OCI-M1 (cell line): ENCODE measurements around the gene TBC1D3B.
"Not testable (repeated sequence)": the region's sequence is repeated elsewhere in the genome, so short reads cannot be mapped to it uniquely, and the experiment has no call there.

Experiments used
- DNase-seq: peaks from one replicate; lab custom pipeline; 2025; lab: John Stamatoyannopoulos, UW

Gene TBC1D3B

DNA sequence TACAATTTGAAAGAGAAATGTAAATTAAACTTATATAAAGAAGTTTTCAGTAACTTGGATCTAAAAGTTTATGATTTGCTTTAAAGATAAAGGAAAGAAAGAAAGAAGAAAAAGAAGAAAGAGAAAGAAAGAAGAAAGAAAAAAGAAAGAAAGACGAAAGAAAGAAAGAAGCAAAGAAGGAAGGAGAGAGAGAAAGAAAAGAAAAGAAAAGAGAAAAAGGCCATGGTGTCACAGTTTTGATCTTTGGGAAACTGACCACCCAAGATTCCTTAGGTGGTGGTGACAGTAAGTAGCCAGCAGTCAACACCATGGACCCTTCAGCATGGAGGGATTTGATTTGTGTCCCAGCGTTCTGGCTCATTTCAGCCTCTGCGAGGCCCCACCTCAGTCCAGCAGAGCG is 24.7 kb upstream of the TBC1D3B start:
- DNase-seq, result not testable (repeated sequence)

DNA sequence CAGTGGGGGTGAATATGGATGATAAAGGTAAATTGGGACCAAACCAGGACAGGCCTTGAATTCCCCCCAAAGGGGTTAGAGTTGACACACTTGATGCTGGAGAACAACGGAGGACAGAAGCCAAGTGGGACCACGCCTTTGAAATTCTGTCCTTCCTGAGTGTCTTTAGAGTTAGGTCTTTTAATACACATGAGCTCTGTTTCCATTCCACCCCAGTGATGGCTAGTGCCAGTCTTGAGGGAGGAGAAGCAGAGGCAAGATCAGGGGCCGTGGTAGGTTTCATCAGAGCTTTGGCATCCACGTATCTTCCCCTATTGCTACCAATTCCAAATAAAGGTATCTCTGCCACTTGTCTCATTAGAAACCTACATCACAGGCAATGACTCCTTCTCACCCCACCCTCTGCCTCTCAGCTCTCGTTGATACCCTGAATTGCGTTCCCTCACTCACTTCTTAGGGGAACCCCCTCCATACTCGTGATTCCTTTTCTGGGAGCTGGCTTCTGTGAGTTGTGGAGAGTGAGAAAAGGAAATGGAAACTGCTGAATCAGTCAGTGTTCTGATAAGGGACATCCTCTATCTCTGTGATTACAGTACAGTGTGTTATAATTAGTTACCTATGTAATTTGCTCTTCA is 22.5 kb upstream of the TBC1D3B start:
- peak; percentile 42 for DNase-seq

DNA sequence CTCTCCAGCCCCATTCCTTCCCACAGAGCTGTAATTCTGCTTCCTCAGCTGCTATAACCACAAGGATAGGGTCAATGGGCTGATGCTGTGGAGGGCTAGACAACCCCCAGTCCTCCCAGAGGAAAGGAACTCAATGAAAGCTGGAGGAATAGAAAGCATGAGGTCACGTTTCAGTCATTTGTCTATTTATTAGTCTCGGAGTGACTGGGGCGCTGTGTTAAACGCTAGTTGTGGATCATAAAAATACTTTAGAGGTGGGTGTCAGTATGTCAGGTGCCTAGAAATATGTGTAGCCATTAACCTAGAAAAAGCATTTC is 20.9 kb upstream of the TBC1D3B start:
- no peak for DNase-seq

DNA sequence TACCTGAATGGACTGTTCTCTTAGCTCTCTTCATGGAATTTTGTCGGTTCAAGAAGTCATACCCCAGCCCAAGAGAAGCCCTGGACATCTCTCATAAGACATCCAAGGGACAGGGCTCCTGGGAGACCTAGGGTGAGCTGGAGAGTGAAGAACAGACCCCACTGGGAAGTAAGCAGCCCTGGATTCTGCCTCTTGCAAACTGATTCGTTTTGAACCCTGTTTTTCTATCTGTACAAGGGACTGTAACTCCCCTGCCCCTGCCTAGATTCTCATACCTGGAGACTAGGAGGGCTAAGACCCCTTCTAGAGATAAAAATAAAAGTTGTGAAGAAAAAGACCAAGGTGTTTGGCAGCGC is 19.7 kb upstream of the TBC1D3B start:
- DNase-seq, result no peak

DNA sequence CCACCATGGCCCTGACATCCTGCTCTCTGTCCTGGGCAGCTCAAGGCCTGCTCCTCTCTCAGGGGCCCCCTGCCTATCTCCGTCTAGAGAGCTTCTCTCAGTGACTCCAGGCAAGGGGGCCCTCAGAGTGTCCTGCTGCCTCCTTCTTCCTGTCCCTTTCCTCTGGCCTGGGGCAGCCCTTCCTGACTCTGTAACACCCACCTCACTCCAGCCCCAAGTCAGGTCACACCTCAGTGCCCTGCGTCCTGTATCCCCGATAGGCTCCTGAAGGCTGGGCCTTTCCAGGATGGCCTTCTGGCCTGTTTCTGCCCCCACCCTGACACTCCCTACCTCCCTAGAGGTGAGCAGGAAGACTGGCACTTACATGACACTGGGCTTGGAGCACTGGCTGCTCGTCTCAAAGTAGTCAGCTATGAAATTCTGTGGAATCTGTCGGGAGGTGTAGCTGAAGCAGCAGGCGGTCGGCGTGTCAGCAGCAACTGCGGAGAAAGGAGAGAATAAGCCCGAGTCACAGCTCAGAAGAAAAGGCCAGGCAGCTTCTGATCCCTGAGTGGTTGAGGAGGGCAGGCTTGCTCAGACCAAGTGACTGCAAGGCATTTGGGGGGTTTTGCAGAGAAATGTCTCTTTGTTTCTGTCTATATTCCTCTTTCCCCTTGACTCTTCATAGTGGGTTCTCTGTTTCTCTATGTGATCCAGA is 19.1 kb upstream of the TBC1D3B start:
- no peak for DNase-seq

DNA sequence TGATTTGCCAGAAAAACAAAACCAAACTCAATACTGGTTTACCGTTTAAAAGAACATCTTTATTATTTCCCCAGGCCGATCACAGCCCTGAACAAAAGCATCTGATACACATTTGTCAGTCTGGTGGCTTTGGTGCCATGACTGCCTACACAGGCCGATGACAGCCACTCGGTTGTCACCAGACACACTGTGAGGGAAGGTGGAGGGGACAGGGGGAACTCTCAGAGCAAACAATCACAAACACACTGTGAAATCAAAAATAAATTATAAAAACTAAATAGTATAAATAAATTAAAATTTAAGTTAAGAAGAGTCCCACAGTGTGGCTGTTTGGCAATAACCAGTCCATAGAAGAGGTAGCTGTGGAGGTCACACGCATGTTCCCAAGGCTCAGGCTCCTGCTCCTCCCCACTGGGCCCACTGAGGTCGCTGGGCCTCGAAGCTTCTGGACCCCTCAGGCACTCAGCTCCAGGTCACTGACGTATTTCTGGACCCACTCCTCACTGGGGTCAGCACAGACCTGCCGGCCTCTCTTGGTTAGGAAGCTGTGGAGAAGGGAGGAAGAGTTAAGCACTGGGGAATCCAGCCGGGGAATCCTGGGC is 18.5 kb upstream of the TBC1D3B start:
- DNase-seq, result not testable (repeated sequence)

DNA sequence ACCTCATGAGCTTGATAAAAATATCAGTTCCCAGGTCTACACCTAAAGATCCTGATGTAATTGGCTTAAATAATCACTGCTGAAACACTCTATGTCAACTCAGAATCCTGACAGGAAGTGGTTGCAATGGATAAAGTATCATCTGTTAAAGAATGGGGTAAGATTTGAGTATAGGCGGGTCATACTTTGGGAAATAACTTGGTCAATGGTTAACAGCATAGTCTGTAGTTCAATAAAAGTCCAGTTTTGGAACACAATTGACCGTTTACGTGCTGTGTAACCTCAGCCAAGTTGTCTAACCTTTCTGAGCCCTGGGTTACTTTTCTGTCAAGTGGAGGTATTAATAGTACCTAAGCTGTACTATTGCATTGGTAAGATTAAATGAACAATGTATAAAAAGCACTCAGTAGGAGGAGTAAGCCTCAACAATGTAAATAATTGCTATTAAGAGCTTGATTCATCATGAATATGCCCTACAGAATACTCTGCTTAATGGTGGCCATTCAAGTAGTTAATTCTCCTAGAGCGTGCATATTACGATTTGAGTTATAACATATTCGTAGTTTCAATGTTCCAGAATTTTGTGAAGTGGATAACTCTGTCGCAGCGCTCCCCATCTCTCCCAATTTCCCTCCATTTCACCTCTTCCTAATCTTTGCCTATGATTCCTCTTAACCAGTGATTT is 17.9 kb upstream of the TBC1D3B start:
- DNase-seq, result not testable (repeated sequence)

DNA sequence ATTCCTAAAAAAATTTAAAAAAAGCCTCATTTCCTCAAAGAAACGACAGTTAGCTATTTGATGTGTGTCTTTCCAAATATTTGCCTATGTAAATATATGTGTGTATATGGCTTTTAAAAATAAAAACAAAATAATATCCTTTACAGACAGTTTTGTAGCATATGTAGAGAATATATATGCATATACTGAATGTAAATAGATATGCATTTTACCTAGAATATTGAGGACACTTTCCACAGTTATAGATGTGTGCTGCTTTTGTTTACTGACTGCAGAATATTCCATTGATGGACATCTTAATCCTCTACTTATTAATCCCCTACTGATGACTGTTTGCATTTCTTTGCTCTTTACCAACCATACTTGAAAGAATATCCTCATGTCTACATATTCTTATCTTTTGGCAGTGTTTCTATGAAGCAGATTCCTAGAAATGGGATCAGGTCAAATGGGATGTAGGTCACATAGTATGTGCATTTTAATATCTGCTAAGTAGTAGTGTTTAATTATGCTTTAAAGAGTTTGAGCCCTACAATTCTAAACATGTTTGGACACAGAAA is 16.9 kb upstream of the TBC1D3B start:
- no peak for DNase-seq

DNA sequence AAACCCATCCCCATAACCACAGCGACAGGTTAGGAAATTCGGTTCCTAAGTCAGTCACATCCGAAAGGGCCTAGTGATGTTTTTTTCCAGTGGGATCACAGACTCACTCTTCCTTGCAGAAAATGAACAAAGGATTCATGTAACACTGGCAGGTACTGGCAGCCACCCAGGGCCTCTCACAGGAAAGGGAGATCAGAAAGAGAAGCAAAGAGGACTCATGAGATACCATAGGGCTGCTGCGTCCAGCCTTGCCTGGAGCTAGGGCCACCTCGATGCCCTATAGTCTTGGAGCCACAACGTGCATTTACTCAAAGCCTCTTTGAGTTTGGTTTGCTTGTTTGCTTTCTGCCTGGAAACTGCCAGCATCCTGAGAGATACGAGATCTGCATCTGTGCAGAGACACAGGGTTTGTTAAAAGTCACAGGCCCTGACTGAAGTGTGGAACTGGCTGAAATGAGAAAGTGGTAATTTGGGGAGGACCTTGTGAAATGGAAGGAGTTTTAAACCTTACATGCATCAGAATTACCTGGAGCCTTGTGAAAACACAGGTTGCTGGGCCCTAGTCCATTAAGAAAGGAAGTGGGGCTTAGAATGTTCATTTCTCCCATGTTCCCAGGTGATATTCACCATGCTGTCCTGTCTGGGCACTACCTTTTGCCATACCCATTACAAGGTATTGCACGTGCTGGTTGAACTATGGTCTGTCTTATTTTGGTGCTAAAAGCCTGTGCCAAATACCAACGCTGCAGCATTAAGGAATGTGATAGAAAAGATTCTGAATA is 14.3 kb upstream of the TBC1D3B start:
- not testable (repeated sequence) for DNase-seq

DNA sequence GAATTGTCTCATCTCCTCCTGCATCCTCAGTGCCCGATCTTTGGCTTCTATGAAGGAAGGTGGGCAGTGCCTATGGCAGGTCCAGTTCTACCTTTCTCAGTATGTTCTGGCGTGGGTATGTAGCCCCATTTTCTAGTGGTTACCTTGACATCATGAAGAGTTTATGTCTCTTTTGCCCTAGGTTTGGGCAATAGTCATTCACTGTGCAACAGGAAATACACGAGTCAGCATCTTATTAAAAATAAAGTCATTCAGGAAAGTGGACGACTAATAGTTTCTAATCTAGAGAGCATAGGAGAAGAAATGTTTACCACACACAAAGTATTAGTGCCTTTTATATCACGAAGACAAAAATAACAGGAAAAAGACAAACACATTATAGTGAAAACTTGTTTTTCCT is 13.6 kb upstream of the TBC1D3B start:
- not testable (repeated sequence) for DNase-seq

DNA sequence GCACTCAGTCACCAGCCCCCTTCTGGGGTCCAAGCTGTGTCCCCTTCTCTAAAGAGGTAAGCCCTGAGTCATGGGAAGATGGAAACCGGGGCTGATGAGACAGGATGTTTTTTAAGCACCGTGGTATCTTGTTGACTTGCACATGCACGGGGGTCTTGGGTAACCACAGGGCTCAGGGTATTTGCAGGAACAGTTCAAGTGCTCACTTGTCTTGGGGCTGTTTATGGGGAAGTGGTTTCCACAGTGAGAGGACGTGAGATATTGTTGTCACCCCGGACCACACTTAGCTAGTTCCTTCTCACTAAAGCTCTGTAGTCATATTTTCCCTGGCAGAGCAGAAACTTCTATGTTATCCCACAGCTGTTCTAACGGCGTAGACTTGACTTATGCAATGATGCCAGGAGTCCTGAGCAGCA is 12.5 kb upstream of the TBC1D3B start:
- peak; percentile 69 for DNase-seq

DNA sequence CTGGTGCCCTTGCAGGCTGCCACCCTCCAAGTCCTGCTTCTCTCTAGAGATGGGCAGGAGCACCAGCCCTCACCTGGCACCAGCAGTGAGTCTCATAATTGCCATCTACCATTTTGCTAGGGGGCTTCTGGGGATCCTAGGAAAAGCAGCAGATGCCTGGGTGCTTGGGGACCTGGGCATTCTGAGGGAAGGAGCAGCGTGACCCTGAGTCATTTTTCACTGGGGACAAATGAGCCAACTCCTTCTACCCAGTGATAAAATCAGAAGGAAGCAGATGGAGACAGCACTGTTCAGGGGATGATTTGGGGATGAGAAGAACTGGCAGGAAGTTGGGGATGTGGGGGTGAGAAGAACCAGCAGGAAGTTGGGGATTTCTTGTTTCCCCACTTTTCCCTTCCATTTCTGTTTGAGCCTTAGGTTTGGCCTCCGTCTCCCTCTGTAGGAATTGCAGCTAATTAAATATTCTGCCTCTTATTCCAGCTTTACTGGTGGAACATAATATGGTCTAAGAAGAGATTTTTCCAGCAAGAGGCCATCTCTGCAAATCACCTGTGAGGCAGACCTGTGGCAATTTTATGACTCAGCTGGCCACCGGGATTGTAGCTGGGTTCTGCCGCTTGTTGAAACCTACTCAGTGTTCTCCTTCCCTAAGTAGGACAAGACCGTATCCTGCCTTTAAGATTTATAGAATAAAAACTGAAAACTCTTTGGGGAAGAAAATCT is 11.7 kb upstream of the TBC1D3B start:
- DNase-seq, result not testable (repeated sequence)

DNA sequence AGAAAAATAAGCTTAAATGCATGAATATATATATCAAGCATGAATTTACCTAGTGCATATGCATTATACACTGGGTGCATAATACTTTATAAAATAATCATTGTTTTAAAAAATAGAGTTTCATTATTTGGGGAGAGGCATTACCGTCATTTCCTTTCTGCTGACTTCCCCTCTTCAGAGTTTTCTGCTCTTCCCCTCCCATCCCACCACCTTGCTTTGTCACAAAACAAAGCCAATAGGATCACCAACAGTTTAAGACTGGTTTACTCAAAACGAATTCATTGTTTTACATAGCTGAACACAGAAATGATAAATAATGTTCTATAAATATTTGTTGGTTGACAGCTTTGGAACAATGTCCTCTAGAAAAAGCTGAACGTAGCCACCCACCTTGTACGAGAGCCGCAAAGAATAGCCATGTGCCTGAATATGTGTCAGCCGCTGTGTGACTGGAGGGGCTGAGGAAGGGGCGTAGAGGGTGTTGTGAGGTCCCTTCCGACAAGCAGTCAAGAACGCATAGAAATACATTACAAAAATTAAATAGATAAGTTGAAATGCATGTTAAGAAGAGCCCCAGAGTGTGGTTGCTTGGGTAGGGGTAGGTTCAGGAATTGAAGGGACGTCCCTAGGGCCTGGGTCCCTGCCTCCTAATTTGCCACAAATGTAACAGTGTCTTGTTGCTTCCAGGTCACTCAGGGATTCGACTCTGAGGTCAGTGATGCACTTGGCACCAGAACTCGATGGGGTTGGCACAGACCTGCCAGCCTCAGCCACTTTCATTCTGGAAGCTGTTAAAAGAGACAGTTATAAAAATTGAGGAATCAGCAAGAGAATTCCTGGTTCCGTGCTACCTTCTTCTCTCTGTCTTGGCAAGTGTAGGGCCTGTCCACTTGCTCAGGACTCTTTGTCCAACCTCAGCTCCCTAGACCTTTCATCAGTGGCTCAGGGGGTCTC is 10.7 kb upstream of the TBC1D3B start:
- DNase-seq, result not testable (repeated sequence)

DNA sequence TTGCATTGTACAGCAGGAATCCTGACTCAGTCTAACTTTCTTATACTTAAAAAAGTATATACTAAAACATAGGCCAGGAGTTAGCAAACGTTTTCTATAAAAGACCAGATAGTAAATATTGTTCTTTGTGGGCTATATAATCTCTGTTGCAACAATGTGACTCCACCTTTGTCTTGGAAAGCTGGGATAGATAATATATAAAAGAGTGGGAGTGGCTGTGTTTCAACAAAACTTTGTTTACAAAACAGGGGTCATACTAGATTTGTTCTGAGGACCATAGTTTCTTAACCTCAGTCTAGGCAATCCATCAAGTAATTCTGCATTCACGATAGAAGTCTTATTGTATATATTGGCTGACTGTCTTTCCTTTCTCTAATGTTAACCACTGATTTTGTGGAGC is 9.0 kb upstream of the TBC1D3B start:
- DNase-seq, result no peak

DNA sequence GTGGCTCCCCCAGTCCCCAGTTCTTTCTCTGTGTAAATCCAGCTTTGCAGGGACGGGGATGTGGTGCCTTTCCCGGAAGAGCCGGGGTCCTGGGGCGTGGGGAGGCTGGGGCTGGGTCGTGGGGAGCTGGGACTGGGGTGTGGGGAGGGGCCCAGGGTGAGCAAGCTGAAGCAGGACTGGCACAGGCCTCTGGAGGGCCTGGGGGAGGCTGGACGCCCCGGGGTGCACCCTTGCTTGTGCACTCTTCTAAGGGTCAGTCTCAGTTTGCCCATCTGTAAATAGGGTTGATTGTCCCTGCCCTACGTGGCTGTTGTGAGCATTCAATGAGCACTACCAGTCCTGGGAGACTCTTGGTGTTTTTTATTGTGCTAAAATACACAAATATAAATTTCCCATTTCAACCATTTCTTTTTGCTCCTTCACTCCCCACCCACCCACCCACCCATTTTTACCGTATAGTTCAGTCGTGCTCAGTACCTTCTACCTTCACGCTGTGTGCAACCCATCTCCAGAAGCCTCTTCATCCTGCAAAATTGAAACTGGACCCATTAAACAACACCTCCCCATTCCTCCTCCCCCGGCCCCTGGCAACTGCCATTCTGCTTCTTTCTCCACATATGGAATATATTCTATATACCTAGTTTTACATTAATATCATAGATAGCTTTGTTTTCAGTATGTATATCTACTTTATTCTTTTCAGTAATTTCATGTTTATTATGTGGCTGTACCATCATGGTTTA is 7.8 kb upstream of the TBC1D3B start:
- DNase-seq, result no peak

DNA sequence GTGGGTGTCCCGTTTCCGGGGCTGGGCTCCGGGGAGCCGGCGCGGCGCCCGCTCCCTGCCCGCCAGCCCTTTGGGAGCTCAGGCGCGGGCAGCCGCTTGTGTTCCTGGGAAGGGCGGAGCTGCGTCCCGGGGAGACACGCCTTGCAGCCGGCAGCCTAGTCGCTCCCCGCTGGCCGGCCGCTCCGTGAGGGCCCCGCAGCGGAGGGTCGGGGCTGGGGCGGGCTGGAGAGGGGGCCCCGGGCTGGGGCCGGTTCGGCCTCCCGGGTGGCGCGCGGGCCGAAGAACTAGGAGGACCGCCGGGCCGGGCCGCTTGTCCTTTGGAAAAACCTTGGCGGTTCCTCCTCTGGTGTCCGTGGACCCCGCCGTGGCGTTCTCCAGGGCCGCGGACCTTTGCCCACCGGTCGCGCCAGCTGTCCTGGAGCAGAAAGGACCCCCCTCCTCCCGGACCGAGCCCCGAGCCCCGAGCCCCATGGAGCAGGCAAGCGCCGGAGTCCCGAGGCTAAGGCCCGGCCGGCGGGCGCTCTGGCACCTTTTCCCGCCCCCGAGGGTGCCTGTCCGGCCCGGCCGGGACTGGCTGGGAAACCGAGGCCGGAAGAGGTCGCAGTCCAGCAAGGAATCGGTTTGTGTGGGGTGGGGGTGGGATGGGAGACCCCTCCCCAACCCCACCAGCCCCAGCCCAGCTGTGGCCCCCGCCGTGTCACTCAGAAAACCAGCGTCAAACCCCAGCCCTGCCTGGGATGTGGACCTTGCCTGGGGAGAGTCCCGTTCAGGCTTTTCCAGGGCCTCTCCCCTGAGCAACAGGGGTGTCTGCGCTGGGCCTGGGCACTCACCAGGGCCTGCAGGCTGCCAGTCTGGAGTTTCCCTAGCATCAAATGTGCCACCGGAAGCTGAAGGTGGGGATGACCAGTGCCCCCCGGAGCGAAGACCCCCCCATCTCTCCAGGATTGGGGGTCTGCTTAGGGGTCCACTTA is 6.8 kb upstream of the TBC1D3B start:
- peak; percentile 30 for DNase-seq

DNA sequence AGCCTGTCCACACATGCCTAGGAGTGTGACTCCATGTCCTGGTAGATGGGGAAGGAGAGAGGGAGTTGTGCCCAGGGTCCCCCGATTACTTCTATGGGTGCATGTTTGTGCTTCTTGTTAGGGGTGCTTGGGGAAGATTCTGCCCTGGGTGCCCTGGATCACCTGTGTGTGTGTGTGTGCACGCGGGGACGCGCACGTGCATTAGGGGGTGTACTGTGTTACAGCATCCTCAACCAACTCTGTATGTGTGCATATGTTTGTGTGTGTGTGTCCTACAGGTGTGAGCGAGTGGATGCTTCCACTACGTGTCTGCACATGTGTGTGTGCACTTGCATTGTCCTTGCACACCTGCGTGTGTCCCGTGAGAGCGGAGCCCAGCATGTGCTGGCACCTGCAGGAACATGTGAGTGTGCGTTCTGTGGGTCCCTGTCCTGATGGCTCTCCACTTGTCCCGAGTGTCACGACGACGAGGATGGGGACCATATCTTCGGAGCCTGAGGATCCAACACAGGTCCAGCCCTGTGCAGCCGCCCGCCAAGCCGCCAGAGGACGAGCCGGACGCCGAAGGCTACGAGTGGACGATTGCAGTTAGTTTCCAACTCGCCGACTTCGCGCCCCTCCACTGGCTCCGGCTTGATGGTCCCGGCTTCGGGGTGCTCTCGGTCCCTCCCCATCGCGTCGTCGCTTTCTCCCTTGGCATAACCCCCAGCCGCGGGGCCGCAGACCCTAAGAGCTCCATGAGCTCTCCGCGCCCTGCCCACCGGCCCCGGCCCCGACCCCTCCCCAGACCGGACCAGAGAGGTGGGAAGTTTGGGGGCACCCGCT is 6.0 kb upstream of the TBC1D3B start:
- no peak for DNase-seq
